Measurements from ENCODE around the gene GTF2F2. TPM values are rescaled to one million over a fixed set of nuclear protein-coding genes. Genes with fewer than 3 reads are reported as not detected.

GTF2F2 gene
- total RNA-seq (10 to 100 TPM; 28.5 to 32.7 (median 30.1) TPM), polyA plus RNA-seq (10 to 100 TPM; 18.5 to 21.6 (median 20.6) TPM)

GRCh38 chr13:45119991-45120864, at the start of gene GTF2F2:
TSS of gene GTF2F2 (plus strand) at chr13:45120510. CDS start at chr13:45120656, 146 bp downstream.
- 1% methylated on average over 53 of the region's 53 CpGs for WGBS, 2 donors
- intact Hi-C loops (cut with DNase I): loop anchor here (2.0 to 5.0 kb wide), 2 partner anchors 73 to 161 kb away; no protein-coding TSS in a partner anchor
- peak within 1 kb of the TSS; percentile 68 to 85 (median 76) for H3K4me3 ChIP-seq
- peak; percentile 96 for DNase-seq
- H3K27ac ChIP-seq: peak within 1 kb of the TSS; percentile 78 to 84 (median 82)
- H3K4me1 ChIP-seq: peaks cover 0 to 27% (median 26%) of the 10 kb centered on the region in 4 donors
- TF ChIP-seq CTCF (IDR thresholded peaks at IDR 0.05) (peak in 1 of 4 experiments; percentile 7), POLR2A (IDR thresholded peaks at IDR 0.05) (peak; percentile 21 to 29), POLR2AphosphoS5 (IDR thresholded peaks at IDR 0.05) (peak; percentile 59 to 88 (median 79)), EP300 (IDR thresholded peaks at IDR 0.05) (peak in 2 of 4 donors; percentile 38 to 53)
- no peaks in the 10 kb centered on the region for H3K36me3 ChIP-seq
- no peaks in the 10 kb centered on the region for H3K9me3 ChIP-seq
- no peaks in the 10 kb centered on the region for H3K27me3 ChIP-seq

GRCh38 chr13:45073809-45074208, 46.5 kb upstream of the GTF2F2 start:
- DNase-seq: no peak
- Histone ChIP-seq H3K4me1 (no peaks in the 10 kb centered on the region), H3K36me3 (no peaks in the 10 kb centered on the region), H3K27ac (no peak overlapping the region), H3K4me3 (no peak overlapping the region), H3K9me3 (no peaks in the 10 kb centered on the region), H3K27me3 (no peaks in the 10 kb centered on the region)
- TF ChIP-seq CTCF (IDR thresholded peaks at IDR 0.05) (no peak), POLR2AphosphoS5 (IDR thresholded peaks at IDR 0.05) (no peak), EP300 (IDR thresholded peaks at IDR 0.05) (no peak), POLR2A (IDR thresholded peaks at IDR 0.05) (no peak)
- intact Hi-C loops (cut with DNase I): no loop called here
- 76% methylated on average over 4 of the region's 4 CpGs for WGBS, 2 donors

GRCh38 chr13:45074721-45075120, 45.6 kb upstream of the GTF2F2 start:
- H3K4me3 ChIP-seq: no peak overlapping the region
- H3K36me3 ChIP-seq: no peaks in the 10 kb centered on the region
- no peak for DNase-seq
- H3K27ac ChIP-seq: no peak overlapping the region
- no peaks in the 10 kb centered on the region for H3K27me3 ChIP-seq
- H3K4me1 ChIP-seq: no peaks in the 10 kb centered on the region
- no peaks in the 10 kb centered on the region for H3K9me3 ChIP-seq
- TF ChIP-seq POLR2AphosphoS5 (IDR thresholded peaks at IDR 0.05) (no peak), POLR2A (IDR thresholded peaks at IDR 0.05) (no peak), CTCF (IDR thresholded peaks at IDR 0.05) (no peak), EP300 (IDR thresholded peaks at IDR 0.05) (no peak)
- WGBS, 2 donors: 89 to 92% methylated on average over 6 of the region's 6 CpGs
- intact Hi-C loops (cut with DNase I): no loop called here

- H3K4me1 ChIP-seq: no peaks in the 10 kb centered on the region
- no peaks in the 10 kb centered on the region for H3K36me3 ChIP-seq
- H3K4me3 ChIP-seq: no peak overlapping the region
- intact Hi-C loops (cut with DNase I): no loop called here
- no peaks in the 10 kb centered on the region for H3K9me3 ChIP-seq
- TF ChIP-seq CTCF (IDR thresholded peaks at IDR 0.05): no peak
- TF ChIP-seq POLR2A (IDR thresholded peaks at IDR 0.05): no peak
- no peak for TF ChIP-seq EP300 (IDR thresholded peaks at IDR 0.05)
- no peak for TF ChIP-seq POLR2AphosphoS5 (IDR thresholded peaks at IDR 0.05)
- no peak for DNase-seq
- no peaks in the 10 kb centered on the region for H3K27me3 ChIP-seq
- WGBS, 2 donors: 91 to 93% methylated on average over 1 of the region's 1 CpG
- no peak overlapping the region for H3K27ac ChIP-seq
Observed at GRCh38 chr13:45078003-45078402, 42.3 kb upstream of the GTF2F2 start.
